ENCODE measurements around the gene GRIA3. TPM values are rescaled to one million over a fixed set of nuclear protein-coding genes. Genes with fewer than 3 reads are reported as not detected.

GRIA3 gene
- total RNA-seq (1 to 10 TPM in 1 of 2 donors, under 1 TPM in 1; 0.52 to 2.0 TPM), polyA plus RNA-seq (under 1 TPM; 0.05 to 0.22 TPM)
- long read RNA-seq, donor 1, partial matches to known transcripts = 103 of 103 reads
- long read RNA-seq, donor 1, other reads (novel, unspliced or antisense) = 0 of 103 reads
- long read RNA-seq, donor 2 = 0 reads
- long read RNA-seq, donor 3 = 0 reads
- long read RNA-seq, donor 4 = 0 reads
- long read RNA-seq, donor 5 = 0 reads

- WGBS, 2 donors = 3 to 32% methylated on average over 18 to 33 of the region's 33 CpGs
- DNase-seq = peak; percentile 19 to 30 (median 26)
Observed at GRCh38 chrX:123184219-123184865, at the start of gene GRIA3. TSS of gene GRIA3 (plus strand) at chrX:123184278. CDS start at chrX:123184536, 258 bp downstream.

GRCh38 chrX:123138473-123138872 lies 45.6 kb upstream of the GRIA3 start:
- Histone ChIP-seq H3K9ac (ENCODE audit: insufficient read depth in 1 of 2, low read length in 2 of 2) (no peak overlapping the region), H3K27ac (ENCODE audit: low read depth in 1 of 2, low read length in 1 of 2) (no peak overlapping the region), H3K4me3 (no peak overlapping the region), H3K9me3 (ENCODE audit: control insufficient read depth in 4 of 4, insufficient read depth in 3 of 4, low read length in 3 of 4) (no peaks in the 10 kb centered on the region), H3K4me1 (ENCODE audit: control insufficient read depth in 5 of 5, insufficient read depth in 5 of 5, low read length in 5 of 5) (no peaks in the 10 kb centered on the region), H3K27me3 (ENCODE audit: control insufficient read depth in 3 of 3, insufficient read depth in 3 of 3, low read length in 2 of 3) (no peaks in the 10 kb centered on the region), H3K36me3 (ENCODE audit: control insufficient read depth in 4 of 4, insufficient read depth in 4 of 4, low read length in 4 of 4) (no peaks in the 10 kb centered on the region)
- TF ChIP-seq CTCF (IDR thresholded peaks at IDR 0.05; ENCODE audit: control extremely low read depth, extremely low read depth) = no peak
- ATAC-seq (ENCODE audit: insufficient read depth, low FRiP score) (peak; percentile 62), DNase-seq (no peak)
- WGBS, 2 donors = 62 to 78% methylated on average over 1 of the region's 1 CpG

More at GRCh38 chrX:123184219-123184865, at the start of gene GRIA3:
- Histone ChIP-seq H3K4me3 (no peak within 1 kb of the TSS), H3K36me3 (ENCODE audit: control insufficient read depth in 4 of 4, insufficient read depth in 4 of 4, low read length in 4 of 4) (no peaks in the 10 kb centered on the region), H3K27me3 (ENCODE audit: control insufficient read depth in 3 of 3, insufficient read depth in 3 of 3, low read length in 2 of 3) (peaks cover 4 to 29% (median 18%) of the 10 kb centered on the region in 3 donors), H3K27ac (ENCODE audit: low read depth in 1 of 2, low read length in 1 of 2) (no peak within 1 kb of the TSS), H3K9me3 (ENCODE audit: control insufficient read depth in 4 of 4, insufficient read depth in 3 of 4, low read length in 3 of 4) (no peaks in the 10 kb centered on the region), H3K9ac (ENCODE audit: insufficient read depth in 1 of 2, low read length in 2 of 2) (no peak within 1 kb of the TSS), H3K4me1 (ENCODE audit: control insufficient read depth in 5 of 5, insufficient read depth in 5 of 5, low read length in 5 of 5) (no peaks in the 10 kb centered on the region)
- ATAC-seq (ENCODE audit: insufficient read depth, low FRiP score) = no peak
- TF ChIP-seq CTCF (IDR thresholded peaks at IDR 0.05; ENCODE audit: control extremely low read depth, extremely low read depth) = no peak

- no peaks in the 10 kb centered on the region for H3K27me3 ChIP-seq (ENCODE audit: control insufficient read depth in 3 of 3, insufficient read depth in 3 of 3, low read length in 2 of 3)
- WGBS, 2 donors = 81 to 84% methylated on average over 5 of the region's 5 CpGs
- H3K9ac ChIP-seq (ENCODE audit: insufficient read depth in 1 of 2, low read length in 2 of 2) = no peak overlapping the region
- no peak overlapping the region for H3K27ac ChIP-seq (ENCODE audit: low read depth in 1 of 2, low read length in 1 of 2)
- no peak for TF ChIP-seq CTCF (IDR thresholded peaks at IDR 0.05; ENCODE audit: control extremely low read depth, extremely low read depth)
- DNase-seq (no peak), ATAC-seq (ENCODE audit: insufficient read depth, low FRiP score) (no peak)
- H3K36me3 ChIP-seq (ENCODE audit: control insufficient read depth in 4 of 4, insufficient read depth in 4 of 4, low read length in 4 of 4) = no peaks in the 10 kb centered on the region
- no peaks in the 10 kb centered on the region for H3K4me1 ChIP-seq (ENCODE audit: control insufficient read depth in 5 of 5, insufficient read depth in 5 of 5, low read length in 5 of 5)
- no peaks in the 10 kb centered on the region for H3K9me3 ChIP-seq (ENCODE audit: control insufficient read depth in 4 of 4, insufficient read depth in 3 of 4, low read length in 3 of 4)
- no peak overlapping the region for H3K4me3 ChIP-seq
Observed at GRCh38 chrX:123140454-123140853, 43.6 kb upstream of the GRIA3 start.
